OCI-LY7 (cell line): ENCODE data around the gene PDE6H.

Source experiments
- CTCF ChIP-seq: fragments of 200-600 bp; sonication (generic); conservative IDR thresholded peaks from 2 replicates; pipeline ENCODE4 v1.5.1; 2014; ENCODE audit warnings: mild to moderate bottlenecking, antibody characterized with exemption, low read length, moderate library complexity, mixed read lengths
- EZH2phosphoT487 ChIP-seq: fragments of 200-600 bp; sonication (generic); IDR thresholded peaks from 2 replicates; pipeline ENCODE4 v1.6.1; 2018; ENCODE audit warnings: low read depth, borderline replicate concordance, mild to moderate bottlenecking, mixed run types, antibody characterized with exemption, low read length, moderate library complexity, mixed read lengths

- TF ChIP-seq CTCF: no peak
- TF ChIP-seq EZH2phosphoT487: no peak
These were observed 30.5 kb upstream of the PDE6H start for GRCh38 chr12:14942196-14942931.
